Chondrocyte (in vitro differentiated cells): ENCODE results near the gene OR9I1. TPM values are rescaled to one million over a fixed set of nuclear protein-coding genes. Genes with fewer than 3 reads are reported as not detected.

ENCODE experiments used
- DNase-seq: peaks from one replicate; pipeline ENCODE4 v3.0.0; 2021; ENCODE audit warnings: mixed read lengths, low spot score
- H3K27ac Mint-ChIP-seq: one replicate; pipeline ENCODE4 v1.8.0; 2021; ENCODE audit warnings: mild to moderate bottlenecking, moderate library complexity, mixed read lengths; ENCODE audit not compliant: unreplicated experiment
- H3K27me3 Mint-ChIP-seq: 2 replicates; pipeline ENCODE4 v1.8.0; 2021; ENCODE audit warnings: low read depth, mixed read lengths
- H3K36me3 Mint-ChIP-seq: 2 replicates; pipeline ENCODE4 v1.8.0; 2021; ENCODE audit warnings: low read depth, mixed read lengths
- H3K4me1 Mint-ChIP-seq: 2 replicates; pipeline ENCODE4 v1.8.0; 2021; ENCODE audit warnings: low read depth, mild to moderate bottlenecking, mixed read lengths
- H3K4me3 Mint-ChIP-seq: one replicate; pipeline ENCODE4 v1.8.0; 2021; ENCODE audit warnings: mild to moderate bottlenecking, moderate library complexity, mixed read lengths; ENCODE audit not compliant: unreplicated experiment
- H3K9me3 Mint-ChIP-seq: 2 replicates; pipeline ENCODE4 v1.8.0; 2021; ENCODE audit warnings: low read depth, mixed read lengths
- total RNA-seq: library from RNA; stranded (reverse); gene quantifications from 3 replicates; pipeline ENCODE4 v1.2.1, GENCODE V29; 2021
- TF ChIP-seq, protein P1 (sequence below): fragments of 200-600 bp; sonication (generic); IDR thresholded peaks from 2 replicates; pipeline ENCODE4 v1.5.0; 2021; ENCODE audit warnings: antibody characterized with exemption, mild to moderate bottlenecking, moderate library complexity

OR9I1 gene
- total RNA-seq, 1 donor from 2014 or later: not detected

DNA sequence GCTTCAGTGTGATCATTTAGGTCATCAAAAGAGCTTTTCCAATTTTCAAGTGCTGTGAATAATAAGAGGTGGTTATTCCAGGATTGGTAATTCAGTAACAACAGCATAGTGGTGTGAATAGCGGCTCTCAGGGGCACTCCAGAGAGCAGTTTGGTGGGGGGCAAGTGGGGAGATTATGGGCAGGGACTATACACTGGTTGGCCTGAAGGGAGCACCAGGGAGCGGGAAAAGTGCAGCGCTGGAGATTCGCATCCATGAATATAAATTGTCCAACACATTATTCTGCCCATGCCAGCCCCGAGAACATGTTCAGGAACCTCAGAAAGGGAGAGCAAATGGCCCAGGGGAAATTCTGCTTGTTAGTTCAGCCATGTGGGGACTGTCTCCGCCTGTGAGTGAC is 56.7 kb downstream of the OR9I1 start:
- H3K27me3 Mint-ChIP-seq: peaks cover 14% of the 10 kb centered on the region
- H3K4me3 Mint-ChIP-seq: no peak overlapping the region
- TF ChIP-seq, protein P1, sequence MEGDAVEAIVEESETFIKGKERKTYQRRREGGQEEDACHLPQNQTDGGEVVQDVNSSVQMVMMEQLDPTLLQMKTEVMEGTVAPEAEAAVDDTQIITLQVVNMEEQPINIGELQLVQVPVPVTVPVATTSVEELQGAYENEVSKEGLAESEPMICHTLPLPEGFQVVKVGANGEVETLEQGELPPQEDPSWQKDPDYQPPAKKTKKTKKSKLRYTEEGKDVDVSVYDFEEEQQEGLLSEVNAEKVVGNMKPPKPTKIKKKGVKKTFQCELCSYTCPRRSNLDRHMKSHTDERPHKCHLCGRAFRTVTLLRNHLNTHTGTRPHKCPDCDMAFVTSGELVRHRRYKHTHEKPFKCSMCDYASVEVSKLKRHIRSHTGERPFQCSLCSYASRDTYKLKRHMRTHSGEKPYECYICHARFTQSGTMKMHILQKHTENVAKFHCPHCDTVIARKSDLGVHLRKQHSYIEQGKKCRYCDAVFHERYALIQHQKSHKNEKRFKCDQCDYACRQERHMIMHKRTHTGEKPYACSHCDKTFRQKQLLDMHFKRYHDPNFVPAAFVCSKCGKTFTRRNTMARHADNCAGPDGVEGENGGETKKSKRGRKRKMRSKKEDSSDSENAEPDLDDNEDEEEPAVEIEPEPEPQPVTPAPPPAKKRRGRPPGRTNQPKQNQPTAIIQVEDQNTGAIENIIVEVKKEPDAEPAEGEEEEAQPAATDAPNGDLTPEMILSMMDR: no peak
- H3K36me3 Mint-ChIP-seq: no peaks in the 10 kb centered on the region
- H3K4me1 Mint-ChIP-seq: no peaks in the 10 kb centered on the region
- no peak for DNase-seq
- H3K9me3 Mint-ChIP-seq: no peaks in the 10 kb centered on the region
- no peak overlapping the region for H3K27ac Mint-ChIP-seq

DNA sequence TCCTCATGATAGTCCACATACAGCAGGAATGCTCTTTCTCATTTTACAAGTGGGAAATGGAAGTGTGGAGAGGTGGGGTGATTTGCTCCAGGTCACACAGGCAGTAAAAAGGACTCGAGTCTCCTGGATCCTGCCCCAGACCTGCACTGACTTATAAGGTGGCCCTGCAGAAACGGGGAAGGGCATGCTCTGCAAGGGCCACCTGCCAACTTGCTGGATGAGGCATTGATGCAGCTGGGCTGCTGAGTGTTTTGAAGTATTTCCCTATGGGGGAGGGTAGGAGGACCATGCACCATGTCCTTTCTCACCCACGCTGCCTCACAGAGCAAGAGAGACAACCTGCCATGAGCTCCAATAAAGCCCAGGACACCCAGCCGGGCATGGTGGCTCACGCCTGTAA is 57.6 kb downstream of the OR9I1 start:
- no peaks in the 10 kb centered on the region for H3K4me1 Mint-ChIP-seq
- peaks cover 14% of the 10 kb centered on the region for H3K27me3 Mint-ChIP-seq
- H3K36me3 Mint-ChIP-seq: no peaks in the 10 kb centered on the region
- DNase-seq: no peak
- TF ChIP-seq, protein P1: no peak
- no peaks in the 10 kb centered on the region for H3K9me3 Mint-ChIP-seq
- H3K4me3 Mint-ChIP-seq: no peak overlapping the region
- H3K27ac Mint-ChIP-seq: no peak overlapping the region

Other genes with a start within 250 kb of the OR9I1 start
- gene OR9Q1, start 101.6 kb downstream of the OR9I1 start, total RNA-seq: not detected in 3 replicates
- gene OR6Q1, start 94.6 kb downstream of the OR9I1 start, total RNA-seq: not detected in 3 replicates
- gene OR9Q2, start 63.5 kb upstream of the OR9I1 start, total RNA-seq: not detected in 3 replicates
- not detected in 3 replicates for gene OR1S2, start 78.6 kb upstream of the OR9I1 start, total RNA-seq
- gene OR1S1, start 87.2 kb upstream of the OR9I1 start, total RNA-seq: not detected in 3 replicates
- gene OR10Q1, start 103.4 kb upstream of the OR9I1 start, total RNA-seq: not detected in 3 replicates
- not detected in 3 replicates for gene OR10W1, start 142.7 kb upstream of the OR9I1 start, total RNA-seq
- gene OR5B17, start 233.5 kb upstream of the OR9I1 start, total RNA-seq: not detected in 3 replicates